ENCODE data around the gene FHIT.

FHIT gene

DNA sequence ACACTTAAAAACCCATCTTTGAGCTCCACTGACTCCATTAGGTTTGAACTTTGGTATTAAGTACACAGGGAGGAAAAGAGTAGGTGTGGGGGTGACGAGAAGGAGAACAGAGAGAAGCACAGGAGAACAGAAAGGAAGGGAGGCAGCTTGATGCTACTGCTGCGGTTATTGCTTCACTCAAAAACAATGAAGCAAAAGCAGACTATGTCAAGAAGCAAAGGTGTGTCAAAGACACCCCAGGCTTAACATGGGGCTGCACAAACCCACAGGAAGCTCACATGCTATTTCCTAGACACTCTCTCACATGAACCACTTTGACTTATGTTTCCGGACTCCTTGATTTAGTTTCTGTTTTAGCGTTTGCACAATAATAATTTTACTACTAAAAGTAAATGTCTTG, 1240.5 kb downstream of the FHIT start:
- H3K27me3 ChIP-seq (ENCODE audit: low read depth, low read length), result no peaks in the 10 kb centered on the region
- H3K36me3 ChIP-seq (replicated peaks; ENCODE audit: low read depth, low read length), result no peaks in the 10 kb centered on the region
- H3K4me3 ChIP-seq (ENCODE audit: low read length), result peak overlapping the region; percentile 53
- no peaks in the 10 kb centered on the region for H3K79me2 ChIP-seq (ENCODE audit: low read length)
- no peaks in the 10 kb centered on the region for H4K20me1 ChIP-seq (ENCODE audit: insufficient read depth, low read length)
- H3K9ac ChIP-seq (ENCODE audit: low read length), result no peak overlapping the region
- TF ChIP-seq EZH2phosphoT487 (IDR thresholded peaks at IDR 0.05; ENCODE audit: low read depth), result no peak
- TF ChIP-seq, protein P1, sequence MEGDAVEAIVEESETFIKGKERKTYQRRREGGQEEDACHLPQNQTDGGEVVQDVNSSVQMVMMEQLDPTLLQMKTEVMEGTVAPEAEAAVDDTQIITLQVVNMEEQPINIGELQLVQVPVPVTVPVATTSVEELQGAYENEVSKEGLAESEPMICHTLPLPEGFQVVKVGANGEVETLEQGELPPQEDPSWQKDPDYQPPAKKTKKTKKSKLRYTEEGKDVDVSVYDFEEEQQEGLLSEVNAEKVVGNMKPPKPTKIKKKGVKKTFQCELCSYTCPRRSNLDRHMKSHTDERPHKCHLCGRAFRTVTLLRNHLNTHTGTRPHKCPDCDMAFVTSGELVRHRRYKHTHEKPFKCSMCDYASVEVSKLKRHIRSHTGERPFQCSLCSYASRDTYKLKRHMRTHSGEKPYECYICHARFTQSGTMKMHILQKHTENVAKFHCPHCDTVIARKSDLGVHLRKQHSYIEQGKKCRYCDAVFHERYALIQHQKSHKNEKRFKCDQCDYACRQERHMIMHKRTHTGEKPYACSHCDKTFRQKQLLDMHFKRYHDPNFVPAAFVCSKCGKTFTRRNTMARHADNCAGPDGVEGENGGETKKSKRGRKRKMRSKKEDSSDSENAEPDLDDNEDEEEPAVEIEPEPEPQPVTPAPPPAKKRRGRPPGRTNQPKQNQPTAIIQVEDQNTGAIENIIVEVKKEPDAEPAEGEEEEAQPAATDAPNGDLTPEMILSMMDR (IDR thresholded peaks at IDR 0.05; ENCODE audit: low read depth, low read length), result no peak
- peaks cover 26% of the 10 kb centered on the region for H3K4me1 ChIP-seq (ENCODE audit: low read length)
- H3K9me3 ChIP-seq (ENCODE audit: insufficient read depth, low read length), result no peaks in the 10 kb centered on the region
- H2AFZ ChIP-seq (ENCODE audit: low read depth, low read length), result no peak overlapping the region
- H3K27ac ChIP-seq (ENCODE audit: low read length), result no peak overlapping the region
- H3K4me2 ChIP-seq (ENCODE audit: low read length), result peak overlapping the region; percentile 64

DNA sequence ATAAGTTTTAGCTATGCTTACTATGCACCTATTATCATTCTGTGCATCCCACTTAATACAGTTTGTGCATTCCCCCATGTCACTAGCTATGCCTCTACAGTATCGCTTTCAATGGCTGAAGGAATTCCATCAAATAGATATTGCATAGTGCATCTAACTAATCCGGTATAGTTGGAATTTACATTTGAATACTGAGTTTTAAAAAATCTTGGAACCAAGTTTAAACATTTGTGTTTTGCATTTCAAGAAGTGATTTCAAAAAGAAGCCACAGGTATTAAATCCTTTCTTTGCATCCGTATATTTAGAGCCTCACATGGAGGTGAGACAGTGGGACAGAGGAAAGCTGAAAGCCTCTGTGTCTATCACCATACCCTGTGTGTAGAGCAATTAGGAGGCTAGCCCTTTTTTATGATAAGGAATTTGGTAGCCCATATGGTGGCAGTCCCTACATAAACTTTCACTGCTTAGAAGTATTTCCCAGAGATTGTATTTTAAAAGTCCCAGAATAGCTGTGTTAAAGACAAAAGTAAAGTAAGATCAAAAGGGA, 1241.2 kb downstream of the FHIT start:
- no peaks in the 10 kb centered on the region for H3K9me3 ChIP-seq (ENCODE audit: insufficient read depth, low read length)
- no peaks in the 10 kb centered on the region for H3K79me2 ChIP-seq (ENCODE audit: low read length)
- no peaks in the 10 kb centered on the region for H3K36me3 ChIP-seq (replicated peaks; ENCODE audit: low read depth, low read length)
- H4K20me1 ChIP-seq (ENCODE audit: insufficient read depth, low read length), result no peaks in the 10 kb centered on the region
- H3K4me2 ChIP-seq (ENCODE audit: low read length), result peak overlapping the region; percentile 64; the same call in 1 of the 2 replicates
- H2AFZ ChIP-seq (ENCODE audit: low read depth, low read length), result no peak overlapping the region
- TF ChIP-seq, protein P1 (IDR thresholded peaks at IDR 0.05; ENCODE audit: low read depth, low read length), result no peak
- TF ChIP-seq EZH2phosphoT487 (IDR thresholded peaks at IDR 0.05; ENCODE audit: low read depth), result no peak
- no peak overlapping the region for H3K4me3 ChIP-seq (ENCODE audit: low read length)
- H3K27ac ChIP-seq (ENCODE audit: low read length), result no peak overlapping the region
- no peaks in the 10 kb centered on the region for H3K27me3 ChIP-seq (ENCODE audit: low read depth, low read length)
- H3K4me1 ChIP-seq (ENCODE audit: low read length), result peaks cover 18% of the 10 kb centered on the region
- H3K9ac ChIP-seq (ENCODE audit: low read length), result no peak overlapping the region

DNA sequence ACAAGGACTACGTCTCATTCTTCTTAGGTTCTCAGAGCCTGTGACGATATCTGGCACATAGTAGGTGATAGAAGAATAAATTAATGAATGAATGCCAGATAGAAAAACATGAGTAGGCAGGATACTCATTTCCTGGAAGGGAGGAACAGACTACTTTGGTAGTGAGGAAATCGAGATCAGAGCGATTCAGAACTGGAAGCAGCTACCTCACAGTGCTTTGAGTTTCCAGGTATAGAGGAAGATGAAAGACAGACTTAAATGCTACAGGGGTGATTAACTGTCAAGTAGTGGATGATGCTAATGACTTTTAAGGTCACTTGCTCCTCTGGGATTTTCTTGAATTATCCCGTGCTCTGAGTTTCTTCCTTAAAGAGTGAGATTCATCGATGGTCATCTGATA, 1249.9 kb downstream of the FHIT start:
- Histone ChIP-seq H3K9ac (ENCODE audit: low read length) (no peak overlapping the region), H3K79me2 (ENCODE audit: low read length) (no peaks in the 10 kb centered on the region), H3K36me3 (replicated peaks; ENCODE audit: low read depth, low read length) (no peaks in the 10 kb centered on the region), H4K20me1 (ENCODE audit: insufficient read depth, low read length) (no peaks in the 10 kb centered on the region), H3K27ac (ENCODE audit: low read length) (no peak overlapping the region), H3K4me2 (ENCODE audit: low read length) (no peak overlapping the region), H3K4me1 (ENCODE audit: low read length) (no peaks in the 10 kb centered on the region), H3K9me3 (ENCODE audit: insufficient read depth, low read length) (no peaks in the 10 kb centered on the region), H3K4me3 (ENCODE audit: low read length) (no peak overlapping the region), H3K27me3 (ENCODE audit: low read depth, low read length) (no peaks in the 10 kb centered on the region), H2AFZ (ENCODE audit: low read depth, low read length) (no peak overlapping the region)
- TF ChIP-seq EZH2phosphoT487 (IDR thresholded peaks at IDR 0.05; ENCODE audit: low read depth), result no peak

DNA sequence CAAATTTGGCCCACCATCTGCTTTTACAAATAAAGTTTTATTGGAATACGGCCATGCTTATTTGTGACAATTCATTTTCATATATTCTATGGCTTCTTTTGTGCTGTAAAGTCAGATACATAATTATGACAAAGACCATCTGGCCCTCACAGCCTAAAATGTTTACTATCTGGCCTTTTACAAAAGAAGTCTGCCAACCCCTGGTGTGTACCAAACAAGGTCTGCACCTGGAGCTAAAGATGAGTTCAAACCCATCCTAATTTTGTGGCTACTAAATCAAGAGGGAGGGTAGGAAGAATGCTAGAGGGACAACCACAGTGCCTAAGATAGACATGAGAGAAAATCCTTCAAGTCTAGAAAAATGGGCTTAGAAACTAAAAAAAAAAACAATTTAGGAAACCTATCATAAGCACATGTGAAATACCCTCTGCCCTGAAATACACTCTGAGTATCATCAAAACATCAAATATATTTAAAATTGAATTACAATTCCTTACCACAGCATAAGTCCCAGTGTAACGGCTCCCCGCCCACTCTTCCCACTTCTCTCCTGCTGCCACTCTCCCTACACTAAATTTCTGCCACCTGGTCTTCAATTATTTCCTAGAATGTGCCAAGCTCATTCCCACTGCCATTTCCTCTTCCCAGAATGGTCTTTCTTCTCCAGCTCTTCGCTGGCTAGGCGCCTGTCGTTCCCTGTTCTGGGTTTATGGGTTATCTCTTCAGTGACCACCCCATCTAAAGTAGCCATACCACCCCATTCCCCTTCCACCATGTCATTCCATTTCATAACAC, 1250.7 kb downstream of the FHIT start:
- Histone ChIP-seq H3K9ac (ENCODE audit: low read length) (no peak overlapping the region), H3K4me3 (ENCODE audit: low read length) (no peak overlapping the region), H3K36me3 (replicated peaks; ENCODE audit: low read depth, low read length) (no peaks in the 10 kb centered on the region), H3K4me2 (ENCODE audit: low read length) (no peak overlapping the region), H3K4me1 (ENCODE audit: low read length) (no peaks in the 10 kb centered on the region), H3K27me3 (ENCODE audit: low read depth, low read length) (peaks cover 5% of the 10 kb centered on the region; the same call in 1 of the 2 replicates), H3K9me3 (ENCODE audit: insufficient read depth, low read length) (no peaks in the 10 kb centered on the region), H4K20me1 (ENCODE audit: insufficient read depth, low read length) (no peaks in the 10 kb centered on the region), H3K27ac (ENCODE audit: low read length) (no peak overlapping the region), H3K79me2 (ENCODE audit: low read length) (no peaks in the 10 kb centered on the region), H2AFZ (ENCODE audit: low read depth, low read length) (no peak overlapping the region)
- no peak for TF ChIP-seq EZH2phosphoT487 (IDR thresholded peaks at IDR 0.05; ENCODE audit: low read depth)
- TF ChIP-seq, protein P1 (IDR thresholded peaks at IDR 0.05; ENCODE audit: low read depth, low read length), result no peak
